Ureter (tissue), 1 donor: Measurements from ENCODE around the gene MAP1LC3B. TPM values are rescaled to one million over a fixed set of nuclear protein-coding genes. Genes with fewer than 3 reads are reported as not detected.
"Not testable (repeated sequence)": the region's sequence is repeated elsewhere in the genome, so short reads cannot be mapped to it uniquely, and the experiment has no call there.

ENCODE experiments used
- DNase-seq: peaks from one replicate; pipeline ENCODE4 v3.0.0-alpha.2; 2020; ENCODE audit warnings: low spot score
- total RNA-seq: library from RNA; stranded (reverse); gene quantifications from one replicate; pipeline ENCODE4 v1.2.4, GENCODE V29; 2023
- donor health status: DM: yes; HTN: yes; CAD: no.

The MAP1LC3B gene
- total RNA-seq, 1 donor from 2014 or later = 38.3 TPM

DNA sequence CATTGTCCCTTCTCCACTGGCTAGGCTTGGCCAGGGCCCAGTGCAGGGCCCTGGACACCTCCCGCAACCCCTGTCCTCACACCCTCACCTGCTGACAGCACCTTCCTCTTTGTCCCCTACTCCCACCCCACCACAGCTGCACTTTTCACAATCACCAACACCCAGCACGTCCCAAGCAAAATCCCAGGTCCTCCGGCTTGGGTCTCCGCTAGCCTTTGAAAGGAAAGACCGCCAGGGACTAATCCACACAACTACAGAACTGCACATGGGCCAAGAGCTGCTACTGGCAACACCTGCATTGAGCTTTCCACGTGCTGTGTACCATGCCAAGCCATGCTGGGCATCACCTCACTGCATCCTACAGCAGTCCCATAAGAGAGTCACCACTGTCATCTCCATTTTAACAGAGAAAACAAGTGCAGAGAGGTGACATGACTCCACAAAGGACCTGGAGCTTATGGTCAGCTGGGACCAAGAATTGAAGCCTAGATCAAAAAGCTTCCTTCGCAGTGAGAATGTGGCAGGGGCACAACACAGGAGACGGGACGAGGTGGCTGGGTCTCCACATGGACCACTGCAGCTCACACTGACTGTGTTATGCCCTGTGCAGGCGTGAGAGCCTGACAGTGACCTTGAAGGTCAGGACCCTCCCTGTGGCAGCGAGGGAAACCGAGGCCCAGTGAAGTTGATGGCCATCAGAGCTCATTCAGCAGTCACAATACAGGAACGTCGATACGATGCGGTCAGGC, 31.1 kb upstream of the MAP1LC3B start:
- DNase-seq = no peak

- no peak for DNase-seq
Observed at GRCh38 chr16:87361916-87362619, 30.1 kb upstream of the MAP1LC3B start.

- not testable (repeated sequence) for DNase-seq
Observed at GRCh38 chr16:87362828-87363559, 29.1 kb upstream of the MAP1LC3B start.

- no peak for DNase-seq
Observed at GRCh38 chr16:87363771-87364455, 28.2 kb upstream of the MAP1LC3B start.

GRCh38 chr16:87365021-87365713, 27.0 kb upstream of the MAP1LC3B start:
- no peak for DNase-seq

GRCh38 chr16:87366288-87366687, 25.8 kb upstream of the MAP1LC3B start:
- no peak for DNase-seq

DNA sequence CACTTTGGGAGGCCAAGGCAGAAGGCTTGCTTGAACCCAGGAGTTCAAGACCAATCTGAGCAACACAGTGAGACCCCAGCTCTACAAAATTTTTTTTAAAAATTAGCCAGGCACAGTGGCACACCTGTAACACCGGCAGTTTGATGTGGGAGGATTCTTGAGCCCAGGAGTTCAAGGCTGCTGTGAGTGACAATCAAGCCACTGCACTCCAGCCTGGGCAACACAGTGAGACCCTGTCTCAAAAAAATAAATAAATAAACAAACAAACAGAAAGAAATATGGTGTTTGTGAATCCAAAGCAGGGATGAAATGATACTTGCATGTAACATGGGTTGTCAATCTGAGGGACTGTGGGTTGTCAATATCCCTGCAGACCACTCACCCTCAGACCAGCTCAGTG, 25.2 kb upstream of the MAP1LC3B start:
- no peak for DNase-seq

DNA sequence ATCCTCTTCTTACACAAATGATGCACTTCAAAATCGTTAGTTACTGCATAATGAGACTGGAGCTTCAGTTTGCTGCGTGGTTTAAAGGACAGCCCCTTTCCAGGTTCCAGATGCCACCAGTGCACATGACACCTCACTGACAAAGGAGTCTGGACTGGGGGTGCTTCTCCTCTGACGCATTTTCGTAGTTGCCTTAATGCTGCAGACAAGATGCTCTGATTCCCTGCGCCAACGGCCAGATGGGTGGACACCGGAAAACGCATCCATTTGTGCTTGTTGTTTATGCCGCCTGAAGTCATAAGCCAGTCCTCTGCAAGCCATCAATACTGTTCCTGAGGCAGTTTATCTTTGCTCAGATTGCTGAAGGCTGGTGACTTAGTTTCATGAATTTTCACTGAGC, 24.6 kb upstream of the MAP1LC3B start:
- no peak for DNase-seq

DNA sequence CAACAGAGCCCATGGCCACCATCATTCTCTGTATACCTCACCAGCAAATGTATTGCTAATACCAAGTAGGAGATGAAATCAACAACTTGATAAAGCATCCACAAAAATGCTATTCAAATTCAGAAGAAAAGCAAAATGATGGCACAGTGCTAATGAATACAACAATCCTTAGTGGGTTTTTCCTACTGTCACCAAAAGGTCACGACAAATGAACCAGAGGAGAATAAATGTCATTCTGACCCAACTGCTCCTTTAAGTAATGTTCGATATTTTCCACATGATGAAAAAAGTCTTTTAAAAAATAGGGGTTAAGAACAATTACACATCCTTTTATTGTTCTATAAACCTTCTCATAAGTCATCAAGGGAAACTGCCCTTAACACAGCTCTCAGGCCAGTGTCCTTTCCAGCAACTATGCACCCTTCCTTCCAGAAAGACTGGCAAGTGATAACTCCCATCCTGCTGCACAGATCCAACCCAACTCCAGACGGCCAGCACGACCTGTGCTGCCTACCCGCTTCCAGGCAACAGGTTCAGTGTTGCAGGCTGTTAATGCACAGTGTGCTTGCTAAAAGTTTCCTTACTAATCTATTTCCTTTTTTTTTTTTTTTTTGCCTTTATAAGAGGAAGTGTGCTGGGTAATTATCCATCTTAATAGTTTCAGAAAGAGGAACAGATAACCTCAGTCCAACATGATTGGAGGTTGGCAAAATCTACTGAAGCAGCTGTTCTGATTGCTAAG, 23.9 kb upstream of the MAP1LC3B start:
- DNase-seq = no peak

DNA sequence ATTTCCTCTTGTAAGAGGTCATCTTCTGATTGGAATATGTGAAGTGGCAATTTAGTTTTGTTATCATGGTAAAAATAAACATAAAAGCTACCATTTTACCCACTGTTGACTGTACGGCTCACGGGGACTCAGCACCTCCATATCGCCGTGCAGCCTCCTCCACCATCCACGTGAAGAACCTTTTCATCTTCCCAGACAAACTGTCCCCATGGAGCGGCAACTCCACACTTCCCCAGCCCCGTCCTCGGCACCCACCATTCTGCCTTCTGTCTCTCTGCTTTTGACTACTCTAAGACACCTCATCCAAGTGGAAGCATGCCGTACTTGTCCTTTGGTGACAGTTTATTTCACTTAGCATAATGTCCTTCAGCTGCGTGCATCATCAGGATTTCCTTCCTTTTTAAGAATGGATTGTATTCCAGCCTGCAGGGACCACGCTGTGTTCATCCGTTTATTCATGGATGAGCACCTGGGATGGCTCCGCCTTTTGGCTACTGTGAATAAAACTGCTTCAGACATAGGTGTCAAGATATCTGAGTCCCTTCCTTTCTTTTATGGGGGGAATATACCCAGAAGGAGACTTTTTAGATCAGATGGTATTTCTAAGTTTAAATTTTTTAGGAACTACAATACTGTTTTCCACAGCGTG, 22.9 kb upstream of the MAP1LC3B start:
- no peak for DNase-seq

- no peak for DNase-seq
Observed at GRCh38 chr16:87369796-87370719, 22.1 kb upstream of the MAP1LC3B start.

DNA sequence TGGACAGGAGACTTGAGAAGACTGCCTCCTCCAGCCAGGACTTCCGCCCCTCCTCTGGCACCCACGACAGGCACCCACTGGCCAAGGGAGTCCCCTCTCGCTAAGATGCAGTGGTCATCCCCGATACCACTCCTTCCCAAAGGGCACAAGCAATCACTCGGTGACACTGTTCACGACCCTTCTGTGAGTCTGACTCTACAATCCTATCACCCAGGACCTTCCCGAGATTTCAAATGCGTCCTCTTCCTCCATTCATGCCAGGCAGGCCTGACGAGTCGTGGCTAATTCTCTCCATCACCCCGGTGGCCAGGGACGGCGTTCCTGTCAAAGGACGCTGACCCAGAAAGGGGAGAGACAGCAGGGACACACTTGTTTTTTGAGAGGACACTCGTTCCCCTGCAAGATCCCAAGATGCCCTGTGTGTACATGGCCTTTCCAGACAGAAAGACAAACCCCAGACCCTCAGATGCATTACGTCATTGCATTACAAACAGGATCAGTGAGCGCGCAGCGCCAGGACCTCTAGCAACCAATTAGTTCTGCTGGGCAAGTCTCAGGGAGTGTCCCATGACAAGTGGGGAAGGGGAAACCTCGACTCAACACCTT, 20.8 kb upstream of the MAP1LC3B start:
- no peak for DNase-seq

DNA sequence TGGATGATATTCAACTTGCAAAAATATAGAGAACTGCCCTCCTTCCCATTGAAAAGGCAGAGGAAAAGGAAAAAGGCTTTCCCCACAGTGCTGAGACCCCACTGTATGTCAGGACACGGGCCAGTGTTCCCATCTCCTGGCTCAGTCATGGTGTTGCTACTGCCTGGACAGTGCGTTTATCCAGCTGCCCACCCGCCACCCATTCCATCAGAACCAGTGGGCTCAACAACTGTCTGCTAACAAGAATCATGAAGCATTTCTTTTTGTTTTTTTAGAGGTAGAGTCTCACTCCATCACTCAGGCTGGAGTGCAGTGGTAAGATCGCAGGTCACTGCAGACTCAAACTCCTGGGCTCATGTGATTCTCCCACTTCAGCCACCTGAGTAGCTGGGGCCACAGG, 19.8 kb upstream of the MAP1LC3B start:
- DNase-seq = no peak

GRCh38 chr16:87374313-87374712, 17.8 kb upstream of the MAP1LC3B start:
- DNase-seq = no peak

- no peak for DNase-seq
Observed at GRCh38 chr16:87375426-87376135, 16.6 kb upstream of the MAP1LC3B start.

DNA sequence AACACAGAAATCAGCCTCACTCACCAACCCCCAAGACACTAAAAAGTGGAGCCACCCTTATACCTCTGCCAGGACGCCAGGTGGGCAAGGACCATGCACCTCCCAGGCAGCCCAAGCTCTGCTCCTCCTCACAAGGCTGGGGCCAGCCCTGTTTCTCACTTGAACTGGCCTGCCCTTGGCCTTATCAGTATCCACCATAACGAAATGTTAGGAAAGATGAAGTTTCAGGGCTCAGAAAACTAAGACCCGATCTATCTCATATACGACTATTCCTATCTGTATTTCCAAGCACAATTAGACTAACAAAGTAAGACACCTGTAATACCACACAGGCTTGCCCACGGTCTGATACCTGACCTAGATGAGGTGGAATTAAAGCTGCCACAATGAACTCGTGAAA, 15.5 kb upstream of the MAP1LC3B start:
- no peak for DNase-seq

- not testable (repeated sequence) for DNase-seq
Observed at GRCh38 chr16:87379312-87379752, 12.8 kb upstream of the MAP1LC3B start.

DNA sequence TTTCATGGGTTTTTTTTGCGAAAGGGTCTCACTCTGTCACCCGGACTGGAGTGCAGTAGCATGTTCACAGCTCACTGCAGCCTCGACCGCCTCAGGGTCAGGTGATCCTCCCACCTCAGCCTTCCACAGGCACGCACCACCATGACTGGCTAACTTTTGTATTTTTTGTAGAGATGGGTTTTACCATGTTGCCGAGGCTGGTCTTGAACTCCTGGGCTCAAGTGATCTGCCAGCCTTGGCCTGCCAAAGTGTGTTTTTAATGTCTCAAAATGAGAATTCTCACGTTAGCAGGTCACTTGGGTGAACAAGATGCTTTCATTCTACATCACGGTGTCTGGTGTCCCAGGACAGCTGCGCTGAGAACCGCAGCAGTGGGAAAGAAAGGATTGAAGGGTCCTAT, 11.7 kb upstream of the MAP1LC3B start:
- DNase-seq = no peak
